ENCODE measurements around the gene CNDP2. TPM values are rescaled to one million over a fixed set of nuclear protein-coding genes. Genes with fewer than 3 reads are reported as not detected.

Gene CNDP2
- total RNA-seq, 1 donor from 2014 or later, result 213 TPM

DNA sequence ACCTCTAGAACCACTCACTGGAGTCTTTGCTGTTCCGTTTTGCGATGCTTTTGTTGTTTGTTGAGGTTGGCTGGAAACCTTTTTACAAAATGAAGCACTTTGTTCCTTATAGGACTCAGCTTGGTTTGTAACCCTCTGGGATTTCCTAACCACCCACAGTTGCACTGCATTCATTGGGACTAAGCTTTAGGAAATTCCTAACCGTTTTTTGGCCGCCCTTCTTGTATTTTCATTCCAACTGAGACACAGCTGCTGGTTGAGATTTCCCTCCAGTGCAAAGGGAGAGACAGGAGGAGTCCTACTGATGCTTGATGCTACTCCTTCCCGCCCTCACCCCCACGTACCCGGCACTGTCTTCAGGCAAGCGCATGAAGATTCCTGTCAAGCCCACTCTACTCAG lies 32.9 kb upstream of the CNDP2 start:
- intact Hi-C loops (cut with DNase I), result no loop called here
- H3K4me3 ChIP-seq, result no peak overlapping the region
- no peaks in the 10 kb centered on the region for H3K27me3 ChIP-seq
- TF ChIP-seq, protein P1, sequence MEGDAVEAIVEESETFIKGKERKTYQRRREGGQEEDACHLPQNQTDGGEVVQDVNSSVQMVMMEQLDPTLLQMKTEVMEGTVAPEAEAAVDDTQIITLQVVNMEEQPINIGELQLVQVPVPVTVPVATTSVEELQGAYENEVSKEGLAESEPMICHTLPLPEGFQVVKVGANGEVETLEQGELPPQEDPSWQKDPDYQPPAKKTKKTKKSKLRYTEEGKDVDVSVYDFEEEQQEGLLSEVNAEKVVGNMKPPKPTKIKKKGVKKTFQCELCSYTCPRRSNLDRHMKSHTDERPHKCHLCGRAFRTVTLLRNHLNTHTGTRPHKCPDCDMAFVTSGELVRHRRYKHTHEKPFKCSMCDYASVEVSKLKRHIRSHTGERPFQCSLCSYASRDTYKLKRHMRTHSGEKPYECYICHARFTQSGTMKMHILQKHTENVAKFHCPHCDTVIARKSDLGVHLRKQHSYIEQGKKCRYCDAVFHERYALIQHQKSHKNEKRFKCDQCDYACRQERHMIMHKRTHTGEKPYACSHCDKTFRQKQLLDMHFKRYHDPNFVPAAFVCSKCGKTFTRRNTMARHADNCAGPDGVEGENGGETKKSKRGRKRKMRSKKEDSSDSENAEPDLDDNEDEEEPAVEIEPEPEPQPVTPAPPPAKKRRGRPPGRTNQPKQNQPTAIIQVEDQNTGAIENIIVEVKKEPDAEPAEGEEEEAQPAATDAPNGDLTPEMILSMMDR (IDR thresholded peaks at IDR 0.05), result no peak
- no peak for ATAC-seq
- no peak for DNase-seq
- H3K4me1 ChIP-seq, result no peaks in the 10 kb centered on the region
- H3K36me3 ChIP-seq, result no peaks in the 10 kb centered on the region
- H3K9me3 ChIP-seq, result no peaks in the 10 kb centered on the region
- H3K27ac ChIP-seq, result no peak overlapping the region

DNA sequence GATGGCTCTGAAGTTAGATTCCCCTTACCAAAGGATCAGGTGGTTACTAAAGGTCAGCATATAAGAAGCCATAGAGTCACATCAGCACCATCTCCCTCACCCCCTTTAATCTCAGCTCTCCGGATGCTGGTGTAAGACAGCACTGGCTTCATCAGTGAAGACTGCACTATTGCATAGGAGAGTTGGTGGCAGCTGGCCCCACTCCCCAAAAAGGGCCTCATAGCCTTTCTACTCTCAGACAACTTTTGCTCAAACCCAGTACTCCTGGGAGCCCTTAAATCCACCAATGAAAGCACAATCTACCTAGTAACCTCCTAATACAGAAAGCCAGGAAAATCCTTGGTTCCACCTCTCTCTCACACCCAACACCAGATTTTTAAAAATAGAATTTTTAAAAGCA lies 32.2 kb upstream of the CNDP2 start:
- Histone ChIP-seq H3K36me3 (no peaks in the 10 kb centered on the region), H3K9me3 (no peaks in the 10 kb centered on the region), H3K4me3 (no peak overlapping the region), H3K4me1 (no peaks in the 10 kb centered on the region), H3K27ac (no peak overlapping the region), H3K27me3 (no peaks in the 10 kb centered on the region)
- ATAC-seq (no peak), DNase-seq (no peak)
- TF ChIP-seq, protein P1 (IDR thresholded peaks at IDR 0.05), result no peak
- intact Hi-C loops (cut with DNase I), result no loop called here

- DNase-seq, result no peak
- no peaks in the 10 kb centered on the region for H3K27me3 ChIP-seq
- H3K4me3 ChIP-seq, result no peak overlapping the region
- H3K36me3 ChIP-seq, result no peaks in the 10 kb centered on the region
- no peaks in the 10 kb centered on the region for H3K4me1 ChIP-seq
- H3K9me3 ChIP-seq, result no peaks in the 10 kb centered on the region
- intact Hi-C loops (cut with DNase I), result no loop called here
- no peak for ATAC-seq
- TF ChIP-seq, protein P1 (IDR thresholded peaks at IDR 0.05), result no peak
- H3K27ac ChIP-seq, result no peak overlapping the region
Observed at GRCh38 chr18:74465775-74466174, 30.4 kb upstream of the CNDP2 start.

GRCh38 chr18:74468547-74469061 lies 27.6 kb upstream of the CNDP2 start:
- no peaks in the 10 kb centered on the region for H3K4me1 ChIP-seq
- H3K36me3 ChIP-seq, result no peaks in the 10 kb centered on the region
- H3K27ac ChIP-seq, result no peak overlapping the region
- ATAC-seq, result no peak
- TF ChIP-seq, protein P1 (IDR thresholded peaks at IDR 0.05), result no peak
- no peaks in the 10 kb centered on the region for H3K9me3 ChIP-seq
- H3K27me3 ChIP-seq, result no peaks in the 10 kb centered on the region
- no peak for DNase-seq
- intact Hi-C loops (cut with DNase I), result no loop called here
- H3K4me3 ChIP-seq, result no peak overlapping the region

DNA sequence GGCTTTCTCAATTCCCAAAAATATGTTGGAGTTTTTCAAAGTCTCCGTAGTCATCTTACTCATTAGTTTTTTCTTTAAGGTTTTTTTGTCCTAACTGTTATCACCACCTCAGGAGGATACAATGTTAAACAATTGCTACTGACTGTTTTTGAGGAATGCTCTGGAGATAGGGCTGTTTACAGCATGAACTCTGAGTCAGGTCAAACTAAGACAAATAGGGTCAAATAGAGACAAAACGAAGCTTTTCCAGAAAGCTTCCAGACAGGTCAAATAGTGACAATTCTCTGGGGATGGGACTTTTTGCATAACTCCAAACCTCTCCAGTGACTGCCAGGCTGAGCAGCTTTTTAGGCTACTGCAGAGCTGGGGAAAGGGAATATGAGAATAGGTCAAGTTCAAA lies 23.9 kb upstream of the CNDP2 start:
- no peaks in the 10 kb centered on the region for H3K4me1 ChIP-seq
- TF ChIP-seq, protein P1 (IDR thresholded peaks at IDR 0.05), result no peak
- no peaks in the 10 kb centered on the region for H3K27me3 ChIP-seq
- intact Hi-C loops (cut with DNase I), result no loop called here
- H3K9me3 ChIP-seq, result no peaks in the 10 kb centered on the region
- DNase-seq, result no peak
- H3K4me3 ChIP-seq, result no peak overlapping the region
- no peak for ATAC-seq
- H3K27ac ChIP-seq, result no peak overlapping the region
- no peaks in the 10 kb centered on the region for H3K36me3 ChIP-seq
